ENCODE results near the gene ELK3.

GRCh38 chr12:96157427-96157826, 36.7 kb upstream of the ELK3 start:
- TF ChIP-seq, protein P1, sequence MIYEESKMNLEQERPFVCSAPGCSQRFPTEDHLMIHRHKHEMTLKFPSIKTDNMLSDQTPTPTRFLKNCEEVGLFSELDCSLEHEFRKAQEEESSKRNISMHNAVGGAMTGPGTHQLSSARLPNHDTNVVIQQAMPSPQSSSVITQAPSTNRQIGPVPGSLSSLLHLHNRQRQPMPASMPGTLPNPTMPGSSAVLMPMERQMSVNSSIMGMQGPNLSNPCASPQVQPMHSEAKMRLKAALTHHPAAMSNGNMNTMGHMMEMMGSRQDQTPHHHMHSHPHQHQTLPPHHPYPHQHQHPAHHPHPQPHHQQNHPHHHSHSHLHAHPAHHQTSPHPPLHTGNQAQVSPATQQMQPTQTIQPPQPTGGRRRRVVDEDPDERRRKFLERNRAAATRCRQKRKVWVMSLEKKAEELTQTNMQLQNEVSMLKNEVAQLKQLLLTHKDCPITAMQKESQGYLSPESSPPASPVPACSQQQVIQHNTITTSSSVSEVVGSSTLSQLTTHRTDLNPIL (CRISPR knock-in tag; IDR thresholded peaks at IDR 0.05; ENCODE audit: low read depth): no peak
- TF ChIP-seq RARB (CRISPR knock-in tag; IDR thresholded peaks at IDR 0.05) (no peak), TOX (CRISPR knock-in tag; IDR thresholded peaks at IDR 0.05; ENCODE audit: borderline replicate concordance) (no peak), PATZ1 (CRISPR knock-in tag; IDR thresholded peaks at IDR 0.05; ENCODE audit: borderline replicate concordance) (no peak), ARNTL (CRISPR knock-in tag; IDR thresholded peaks at IDR 0.05; ENCODE audit: borderline replicate concordance, low read depth) (no peak), ZFP30 (CRISPR knock-in tag; IDR thresholded peaks at IDR 0.05) (no peak), TSHZ2 (CRISPR knock-in tag; IDR thresholded peaks at IDR 0.05) (no peak), SNAI2 (CRISPR knock-in tag; IDR thresholded peaks at IDR 0.05) (no peak), ESRRG (CRISPR knock-in tag; IDR thresholded peaks at IDR 0.05) (no peak), ZNF8 (CRISPR knock-in tag; IDR thresholded peaks at IDR 0.05) (no peak), ISL1 (CRISPR knock-in tag; IDR thresholded peaks at IDR 0.05) (no peak), OSR1 (CRISPR knock-in tag; IDR thresholded peaks at IDR 0.05) (no peak)
- TF ChIP-seq, protein P2, sequence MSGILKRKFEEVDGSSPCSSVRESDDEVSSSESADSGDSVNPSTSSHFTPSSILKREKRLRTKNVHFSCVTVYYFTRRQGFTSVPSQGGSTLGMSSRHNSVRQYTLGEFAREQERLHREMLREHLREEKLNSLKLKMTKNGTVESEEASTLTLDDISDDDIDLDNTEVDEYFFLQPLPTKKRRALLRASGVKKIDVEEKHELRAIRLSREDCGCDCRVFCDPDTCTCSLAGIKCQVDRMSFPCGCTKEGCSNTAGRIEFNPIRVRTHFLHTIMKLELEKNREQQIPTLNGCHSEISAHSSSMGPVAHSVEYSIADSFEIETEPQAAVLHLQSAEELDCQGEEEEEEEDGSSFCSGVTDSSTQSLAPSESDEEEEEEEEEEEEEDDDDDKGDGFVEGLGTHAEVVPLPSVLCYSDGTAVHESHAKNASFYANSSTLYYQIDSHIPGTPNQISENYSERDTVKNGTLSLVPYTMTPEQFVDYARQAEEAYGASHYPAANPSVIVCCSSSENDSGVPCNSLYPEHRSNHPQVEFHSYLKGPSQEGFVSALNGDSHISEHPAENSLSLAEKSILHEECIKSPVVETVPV (CRISPR knock-in tag; IDR thresholded peaks at IDR 0.05): no peak
